HT1080 (cell line): ENCODE data around the gene GIMAP2. TPM values are rescaled to one million over a fixed set of nuclear protein-coding genes. Genes with fewer than 3 reads are reported as not detected.
A peak's percentile ranks its signal among the peaks of the same experiment; 100 is the strongest.

Experiments
- DNase-seq: peaks from one replicate; pipeline ENCODE4 v3.0.0-alpha.2; 2015; ENCODE audit warnings: low read depth
- total RNA-seq: library from RNA; depleted of rRNA; stranded (reverse); fragments of >200 nt; shearing (Covaris generic); gene quantifications from 2 replicates; pipeline ENCODE4 v1.2.3, GENCODE V29; 2014; rRNA removed

GIMAP2 gene
- total RNA-seq, 1 experiment from 2014 or later = 3.4 TPM

- DNase-seq = no peak
Observed at GRCh38 chr7:150732786-150733481, 47.4 kb downstream of the GIMAP2 start.

- DNase-seq = no peak
Observed at GRCh38 chr7:150733482-150734095, 48.1 kb downstream of the GIMAP2 start.

- no peak for DNase-seq
Observed at GRCh38 chr7:150734254-150734653, 48.7 kb downstream of the GIMAP2 start.

- DNase-seq = no peak
Observed at GRCh38 chr7:150735596-150736358, 50.3 kb downstream of the GIMAP2 start.

GRCh38 chr7:150736864-150737263 is 51.4 kb downstream of the GIMAP2 start:
- no peak for DNase-seq

- peak; percentile 10 for DNase-seq
Observed at GRCh38 chr7:150737265-150738055, 52.0 kb downstream of the GIMAP2 start, which contains the start of gene GIMAP5. Gene GIMAP5, plus strand, starts transcription at chr7:150737418. Its CDS starts 3,467 bp downstream, at chr7:150740885.

GRCh38 chr7:150738092-150738491 is 52.6 kb downstream of the GIMAP2 start:
- no peak for DNase-seq

- peak; percentile 87 for DNase-seq
Observed at GRCh38 chr7:150738591-150739001, 53.1 kb downstream of the GIMAP2 start.

GRCh38 chr7:150739033-150739432 is 53.5 kb downstream of the GIMAP2 start:
- no peak for DNase-seq

- DNase-seq = no peak
Observed at GRCh38 chr7:150740053-150740452, 54.5 kb downstream of the GIMAP2 start.

GRCh38 chr7:150742286-150742968 is 56.9 kb downstream of the GIMAP2 start:
- no peak for DNase-seq

Other genes with a start within 250 kb of the GIMAP2 start
- gene GIMAP8, start 235.1 kb upstream of the GIMAP2 start, total RNA-seq = not detected in 2 replicates
- gene GIMAP7, start 170.8 kb upstream of the GIMAP2 start, total RNA-seq = not detected in 2 replicates
- not detected in 2 replicates for gene GIMAP4, start 118.3 kb upstream of the GIMAP2 start, total RNA-seq
- gene GIMAP6, start 53.3 kb upstream of the GIMAP2 start, total RNA-seq = 1.4 and 1.6 TPM in 2 replicates
- not detected in 2 replicates for gene GIMAP1, start 30.9 kb downstream of the GIMAP2 start, total RNA-seq
- 0.97 and 1.2 TPM in 2 replicates for gene GIMAP5, start 51.7 kb downstream of the GIMAP2 start, total RNA-seq
- gene TMEM176B, start 114.7 kb downstream of the GIMAP2 start, total RNA-seq = 0.07 TPM in 1 of 2 replicates, not detected in the other
- gene TMEM176A, start 115.1 kb downstream of the GIMAP2 start, total RNA-seq = not detected in 2 replicates
- gene AOC1, start 166.8 kb downstream of the GIMAP2 start, total RNA-seq = not detected in 2 replicates